ENCODE data around the gene CR1.
"Not testable (repeated sequence)": the region's sequence is repeated elsewhere in the genome, so short reads cannot be mapped to it uniquely, and the experiment has no call there.

The CR1 gene

GRCh38 chr1:207646171-207646570 lies 150.2 kb downstream of the CR1 start:
- no peak for DNase-seq

DNA sequence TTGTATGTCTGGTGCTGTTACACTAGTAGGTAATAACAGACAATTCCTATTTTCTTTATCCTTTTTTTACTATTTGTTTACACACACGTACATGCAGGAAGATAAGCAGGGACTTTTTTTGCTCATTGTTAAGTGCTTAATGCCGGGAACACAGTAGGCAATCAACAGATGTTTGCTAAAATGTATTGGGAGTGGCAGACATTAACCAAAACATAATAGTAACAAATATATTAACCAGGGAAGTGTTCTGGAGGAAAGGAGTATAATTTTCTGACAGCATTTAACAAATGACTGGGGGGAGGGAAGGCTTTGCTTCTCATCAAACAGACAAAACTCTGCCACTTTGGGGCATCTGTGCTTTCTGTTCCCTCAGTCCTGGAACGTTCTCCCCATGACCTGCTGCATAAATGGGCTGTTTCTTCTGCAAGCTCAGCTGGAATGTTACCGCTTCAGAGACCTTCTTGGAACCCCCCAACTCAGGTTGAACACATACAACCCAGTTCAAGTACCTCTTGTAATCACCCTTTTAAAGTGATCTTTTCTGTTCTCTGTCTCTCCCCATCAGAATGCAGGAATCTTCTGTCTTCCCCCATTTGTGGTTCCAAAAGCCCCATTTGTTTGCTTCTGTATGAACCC lies 151.1 kb downstream of the CR1 start:
- DNase-seq = no peak

DNA sequence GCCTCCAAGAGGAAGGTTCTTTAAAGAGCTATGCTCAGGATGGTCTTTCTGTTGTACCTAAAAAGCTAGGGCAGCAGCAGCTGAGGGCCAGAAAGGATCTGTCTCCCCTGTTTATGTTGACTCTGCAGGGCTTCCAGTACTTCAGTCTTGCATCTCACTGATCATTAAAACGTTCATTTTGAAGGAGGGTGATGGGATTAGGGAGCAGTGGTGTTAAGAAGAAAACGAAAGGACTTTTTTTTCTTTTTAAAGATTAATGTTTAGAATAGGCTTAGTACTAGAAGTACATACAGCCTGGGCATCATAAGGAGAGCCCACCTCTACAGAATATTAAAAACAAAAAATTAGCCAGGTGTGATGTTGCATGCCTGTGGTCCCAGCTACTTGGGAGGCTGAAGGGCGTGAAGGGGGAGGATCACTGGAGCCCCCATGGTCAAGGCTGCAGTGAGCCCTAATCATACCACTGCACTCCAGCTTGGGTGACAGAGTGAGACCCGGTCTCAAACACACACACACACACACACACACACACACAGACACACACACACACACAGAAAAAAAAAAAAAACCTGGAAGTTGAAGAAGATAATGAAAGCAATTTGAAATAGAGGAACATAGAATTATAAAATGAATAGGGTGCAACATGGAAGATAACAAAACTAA lies 151.8 kb downstream of the CR1 start:
- no peak for DNase-seq

DNA sequence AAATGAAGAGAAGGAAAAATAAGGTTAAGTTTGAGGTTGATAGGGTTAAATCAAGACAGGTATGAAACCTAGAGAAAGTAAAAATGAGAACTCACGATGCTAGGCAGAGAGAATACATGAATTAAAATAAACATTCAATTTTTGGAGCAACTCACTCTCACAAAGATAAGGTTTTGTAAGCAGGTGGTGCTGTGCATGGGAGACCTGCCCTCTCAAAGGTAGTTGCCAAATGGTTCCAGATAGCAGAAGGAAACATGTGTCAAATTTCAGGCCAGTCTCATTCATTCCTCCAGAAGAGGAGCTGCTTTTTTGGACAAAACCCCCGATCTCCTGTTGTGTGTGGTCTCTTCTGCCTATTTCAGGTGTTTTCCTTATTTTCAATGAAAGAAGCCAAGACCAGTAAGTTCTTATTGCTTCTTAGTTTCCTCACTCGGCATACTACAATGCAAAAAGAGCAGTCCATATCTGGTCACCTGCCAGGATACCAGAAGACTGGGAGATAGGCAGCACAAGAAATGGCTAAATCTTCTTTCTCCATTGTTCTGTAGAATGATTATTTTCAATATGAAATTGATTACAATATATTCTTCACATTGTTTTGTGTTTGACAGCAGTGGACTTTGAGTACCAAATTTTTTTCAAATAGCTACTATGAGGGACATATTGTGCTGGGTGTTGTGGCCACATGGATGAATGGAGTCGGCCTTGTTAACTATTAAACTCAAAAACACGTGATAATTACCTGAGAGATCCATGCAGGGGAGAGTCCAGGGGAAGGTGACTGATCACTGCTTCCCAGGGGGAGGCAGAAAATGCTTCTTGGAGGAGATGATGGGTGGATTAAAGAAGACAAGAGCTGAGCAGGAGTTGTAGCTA lies 152.6 kb downstream of the CR1 start:
- DNase-seq = no peak

DNA sequence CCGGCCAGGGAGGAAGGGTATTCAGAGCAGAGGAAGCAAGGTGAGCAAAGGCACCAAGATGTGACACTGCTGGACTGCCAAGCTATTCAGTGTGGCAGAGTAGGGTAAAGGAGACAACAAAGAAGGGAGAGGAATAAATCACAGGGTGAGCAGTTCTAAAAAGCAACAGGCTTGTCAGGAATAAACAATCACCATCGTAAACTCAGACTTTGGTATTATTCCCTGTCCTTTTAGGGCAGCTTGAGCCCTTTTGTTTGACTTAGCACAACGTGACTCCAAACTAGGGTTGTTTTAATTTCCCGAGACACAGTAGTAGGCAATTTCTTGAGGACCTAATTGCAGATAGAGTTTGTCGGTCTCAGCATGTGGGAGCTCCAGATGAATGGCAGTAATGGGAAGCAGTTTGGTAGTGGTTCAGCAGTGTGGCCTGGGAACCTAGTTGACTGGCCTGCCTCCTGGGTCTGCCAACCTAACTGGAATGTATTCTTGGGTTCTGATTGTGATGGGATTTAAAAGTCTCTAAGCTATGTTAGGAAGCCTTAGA lies 153.3 kb downstream of the CR1 start:
- DNase-seq = no peak

GRCh38 chr1:207649865-207650580 lies 154.1 kb downstream of the CR1 start:
- no peak for DNase-seq

- no peak for DNase-seq
Measured at GRCh38 chr1:207651583-207651982, 155.6 kb downstream of the CR1 start.

DNA sequence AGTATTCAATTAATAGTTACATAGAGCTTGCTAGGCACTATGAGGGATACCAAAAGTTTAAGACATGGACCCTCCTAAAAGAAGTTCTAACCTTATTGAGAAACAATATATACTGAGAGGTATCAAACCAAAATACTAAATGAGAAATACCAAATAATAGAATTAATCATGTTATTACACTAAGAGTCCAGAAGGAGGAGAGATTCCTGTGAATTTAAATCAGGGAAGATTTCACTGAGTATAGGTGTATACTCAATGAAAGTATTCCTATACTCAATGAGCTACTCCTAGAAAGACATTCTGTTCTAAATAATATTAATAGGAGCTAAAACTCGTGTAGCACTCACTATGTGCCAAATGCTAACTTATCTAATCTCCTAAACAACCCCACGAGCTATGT lies 158.4 kb downstream of the CR1 start:
- DNase-seq = no peak

DNA sequence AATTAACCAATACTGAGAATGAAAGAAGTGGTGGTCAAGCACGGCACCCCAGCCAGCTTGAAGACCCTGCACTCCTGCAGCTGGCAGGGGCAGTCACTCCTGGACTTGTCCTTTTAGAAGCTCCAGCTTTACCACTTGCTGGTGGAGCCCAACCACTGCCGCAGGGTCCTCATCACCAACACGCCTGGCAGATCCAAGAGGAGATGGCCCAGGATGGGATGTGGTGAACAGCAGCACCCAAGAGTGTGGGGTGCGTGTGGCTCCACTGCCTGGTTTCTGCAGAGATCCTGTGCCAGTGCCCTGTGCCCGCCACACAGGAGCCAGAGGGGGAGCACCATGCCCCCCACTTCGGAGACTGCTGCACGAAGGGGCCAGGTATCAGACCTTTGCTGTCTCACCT lies 162.5 kb downstream of the CR1 start:
- no peak for DNase-seq

DNA sequence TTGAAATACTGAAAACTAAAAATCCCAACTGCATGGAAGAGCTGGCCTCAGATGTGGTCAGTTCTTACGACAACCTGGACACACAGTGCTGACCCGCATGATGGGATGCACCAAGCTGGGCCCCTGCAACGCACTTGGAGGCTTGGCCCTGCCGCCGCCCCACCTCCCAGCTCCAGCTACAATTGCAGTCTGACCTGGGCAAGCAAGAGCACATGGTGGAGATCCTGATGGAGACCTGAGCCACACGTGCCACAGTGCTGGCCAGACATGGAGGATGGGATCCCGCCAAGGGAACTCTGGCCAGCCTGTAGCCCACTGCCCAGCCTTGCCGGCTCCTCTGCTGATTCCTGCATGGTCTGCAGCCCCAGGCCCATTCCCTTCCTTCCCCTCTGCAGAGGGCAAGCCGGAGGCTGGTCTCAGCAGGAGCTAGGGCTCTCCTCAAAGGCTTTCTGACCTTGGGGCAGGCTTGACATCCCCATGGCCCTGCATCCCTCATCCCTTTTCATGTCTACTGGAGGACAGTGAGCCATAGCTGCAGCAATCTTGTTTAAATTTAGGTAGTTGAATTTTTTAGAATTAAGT lies 163.0 kb downstream of the CR1 start:
- DNase-seq = no peak

DNA sequence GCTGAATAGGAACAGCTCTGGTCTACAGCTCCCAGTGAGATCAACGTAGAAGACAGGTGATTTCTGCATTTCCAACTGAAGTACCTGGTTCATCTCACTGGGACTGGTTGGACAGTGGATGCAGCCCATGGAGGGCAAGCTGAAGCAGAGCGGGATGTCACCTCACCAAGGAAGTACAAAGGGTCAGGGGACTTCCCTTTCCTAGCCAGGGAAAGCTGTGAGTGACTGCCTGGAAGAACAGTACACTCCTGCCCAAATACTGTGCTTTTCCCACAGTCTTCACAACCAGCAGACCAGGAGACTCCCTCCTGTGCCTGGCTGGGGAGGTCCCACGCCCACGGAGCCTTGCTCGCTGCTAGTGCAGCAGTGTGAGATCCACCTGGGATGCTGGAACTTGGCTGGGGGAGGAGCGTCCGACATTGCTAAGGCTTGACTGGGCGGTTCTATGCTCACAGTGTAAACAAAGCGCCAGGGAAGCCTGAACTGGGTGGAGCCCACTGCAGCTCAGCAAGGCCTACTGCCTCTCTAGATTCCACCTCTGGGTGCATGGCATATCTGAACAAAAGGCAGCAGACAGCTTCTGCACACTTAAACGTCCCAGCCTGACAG lies 163.7 kb downstream of the CR1 start:
- no peak for DNase-seq

DNA sequence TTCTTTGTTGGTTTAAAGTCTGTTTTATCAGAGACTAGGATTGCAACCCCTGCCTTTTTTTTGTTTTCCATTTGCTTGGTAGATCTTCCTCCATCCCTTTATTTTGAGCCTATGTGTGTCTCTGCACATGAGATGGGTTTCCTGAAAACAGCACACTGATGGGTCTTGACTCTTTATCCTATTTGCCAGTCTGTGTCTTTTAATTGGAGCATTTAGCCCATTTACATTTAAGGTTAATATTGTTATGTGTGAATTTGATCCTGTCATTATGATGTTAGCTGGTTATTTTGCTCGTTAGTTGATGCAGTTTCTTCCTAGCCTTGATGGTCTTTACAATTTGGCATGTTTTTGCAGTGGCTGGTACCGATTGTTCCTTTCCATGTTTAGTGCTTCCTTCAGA lies 165.5 kb downstream of the CR1 start:
- not testable (repeated sequence) for DNase-seq

GRCh38 chr1:207666342-207666741 lies 170.4 kb downstream of the CR1 start:
- DNase-seq = no peak

DNA sequence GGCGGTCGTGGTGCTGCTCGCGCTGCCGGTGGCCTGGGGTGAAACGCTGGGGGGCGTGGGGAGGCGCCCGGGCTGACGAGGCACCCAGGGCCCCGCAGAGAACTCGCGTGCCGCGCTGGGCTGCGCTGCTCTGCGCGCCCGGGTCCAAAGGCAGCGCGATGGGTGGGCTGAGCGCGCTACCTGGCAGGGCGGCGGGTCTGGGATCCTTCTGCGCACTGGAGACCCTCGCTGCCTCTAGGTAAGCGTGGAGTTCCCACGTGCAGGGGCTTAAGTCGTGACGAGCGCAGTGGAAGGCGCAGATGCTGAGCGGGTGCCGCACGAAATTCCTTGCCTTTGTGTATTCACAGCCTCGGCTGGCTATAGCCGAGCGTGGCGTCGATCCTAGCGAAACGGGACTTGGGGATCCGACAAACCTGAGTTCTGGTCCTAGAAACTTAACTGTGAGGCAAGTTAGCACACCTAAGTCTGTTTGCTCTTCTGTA lies 173.6 kb downstream of the CR1 start:
- no peak for DNase-seq

- DNase-seq = no peak
Measured at GRCh38 chr1:207670192-207670591, 174.2 kb downstream of the CR1 start.

DNA sequence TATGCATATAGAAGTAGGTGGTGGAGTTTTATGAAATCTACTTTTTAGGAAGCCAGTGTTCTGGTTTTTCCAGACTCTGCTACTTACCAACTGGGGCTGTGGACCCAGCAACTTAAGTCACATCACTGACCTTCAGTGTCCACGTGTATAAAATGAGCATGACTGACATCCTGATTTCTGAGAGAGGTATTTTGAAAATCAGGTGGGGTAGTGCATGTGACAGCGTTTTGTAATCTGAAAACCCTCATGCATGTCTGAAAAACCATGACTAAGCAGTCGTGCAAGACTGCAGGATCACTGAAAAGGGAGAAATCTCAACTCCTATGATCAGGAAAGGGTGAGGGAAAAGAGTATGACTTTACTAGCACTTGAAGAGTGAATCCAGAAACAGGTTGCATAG lies 175.0 kb downstream of the CR1 start:
- DNase-seq = no peak

- no peak for DNase-seq
Measured at GRCh38 chr1:207672522-207673130, 176.7 kb downstream of the CR1 start.

- no peak for DNase-seq
Measured at GRCh38 chr1:207673399-207673798, 177.4 kb downstream of the CR1 start.

DNA sequence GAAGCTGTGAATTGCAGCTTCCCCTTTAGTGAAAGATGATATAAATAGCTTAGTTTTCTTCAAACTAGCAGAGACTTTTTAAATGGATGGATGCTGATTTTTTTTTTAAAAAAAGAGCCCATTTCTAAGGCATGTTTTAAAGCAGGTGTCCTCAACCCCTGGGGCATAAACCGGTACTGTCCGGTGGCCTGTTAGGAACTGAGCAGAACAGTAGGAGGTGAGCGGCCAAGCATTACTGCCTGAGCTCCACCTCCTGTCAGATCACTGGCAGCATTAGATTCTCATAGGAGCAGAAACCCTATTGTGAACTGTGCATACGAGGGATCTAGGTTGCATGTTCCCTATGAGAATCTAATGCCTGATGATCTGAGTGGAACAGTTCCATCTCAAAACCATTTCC lies 180.2 kb downstream of the CR1 start:
- no peak for DNase-seq

- DNase-seq = not testable (repeated sequence)
Measured at GRCh38 chr1:207680590-207681388, 184.8 kb downstream of the CR1 start.

All from bone marrow (tissue), 2 donors.